Measurements from ENCODE around the gene GPR87.
A peak's percentile ranks its signal among the peaks of the same experiment; 100 is the strongest.

DNA sequence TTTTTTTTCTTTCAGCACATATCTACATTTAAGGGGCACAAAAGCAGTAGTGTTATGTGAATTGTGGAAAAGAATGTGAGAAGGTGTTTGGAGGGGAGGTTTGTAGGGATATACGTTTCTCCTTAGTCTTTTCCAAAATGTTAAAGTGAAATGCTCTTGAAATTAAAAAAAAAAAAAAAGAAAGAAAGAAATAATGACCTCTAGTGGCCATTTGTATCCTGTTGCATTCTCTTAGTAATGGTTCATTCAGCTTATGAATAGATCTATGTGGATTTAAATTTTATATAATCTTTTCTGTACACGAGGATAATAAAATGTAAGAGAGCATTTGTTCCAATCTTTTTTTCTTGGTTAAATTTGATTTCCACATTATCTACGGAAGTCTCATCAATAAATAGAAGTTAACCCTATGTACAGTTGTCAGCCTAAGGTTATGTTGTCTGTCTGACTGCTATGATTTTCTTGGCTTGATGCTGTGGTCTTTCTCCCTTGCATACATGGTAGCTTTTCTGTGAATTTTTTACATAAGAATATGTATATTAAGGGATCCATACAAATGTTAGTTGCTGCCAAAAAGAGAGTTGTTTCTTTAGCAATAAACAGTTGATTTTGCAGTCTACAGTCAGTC, 11.1 kb upstream of the GPR87 start:
- TF ChIP-seq, protein P1, sequence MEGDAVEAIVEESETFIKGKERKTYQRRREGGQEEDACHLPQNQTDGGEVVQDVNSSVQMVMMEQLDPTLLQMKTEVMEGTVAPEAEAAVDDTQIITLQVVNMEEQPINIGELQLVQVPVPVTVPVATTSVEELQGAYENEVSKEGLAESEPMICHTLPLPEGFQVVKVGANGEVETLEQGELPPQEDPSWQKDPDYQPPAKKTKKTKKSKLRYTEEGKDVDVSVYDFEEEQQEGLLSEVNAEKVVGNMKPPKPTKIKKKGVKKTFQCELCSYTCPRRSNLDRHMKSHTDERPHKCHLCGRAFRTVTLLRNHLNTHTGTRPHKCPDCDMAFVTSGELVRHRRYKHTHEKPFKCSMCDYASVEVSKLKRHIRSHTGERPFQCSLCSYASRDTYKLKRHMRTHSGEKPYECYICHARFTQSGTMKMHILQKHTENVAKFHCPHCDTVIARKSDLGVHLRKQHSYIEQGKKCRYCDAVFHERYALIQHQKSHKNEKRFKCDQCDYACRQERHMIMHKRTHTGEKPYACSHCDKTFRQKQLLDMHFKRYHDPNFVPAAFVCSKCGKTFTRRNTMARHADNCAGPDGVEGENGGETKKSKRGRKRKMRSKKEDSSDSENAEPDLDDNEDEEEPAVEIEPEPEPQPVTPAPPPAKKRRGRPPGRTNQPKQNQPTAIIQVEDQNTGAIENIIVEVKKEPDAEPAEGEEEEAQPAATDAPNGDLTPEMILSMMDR (conservative IDR thresholded peaks at IDR 0.05 in 1 of 2, IDR thresholded peaks at IDR 0.05 in 1 of 2; ENCODE audit: low read depth in 1 of 2, low read length in 2 of 2), result peak in 1 of 2 donors; percentile 47
- no peak for TF ChIP-seq EZH2 (IDR thresholded peaks at IDR 0.05; ENCODE audit: low read length, missing control alignments)
